ENCODE measurements around the gene ENTPD2.

The ENTPD2 gene

GRCh38 chr9:137073992-137074399 lies 20.1 kb upstream of the ENTPD2 start:
- Mint-ChIP-seq H3K36me3 (ENCODE audit: low read depth) (no peaks in the 10 kb centered on the region), H3K27ac (no peak overlapping the region), H3K27me3 (no peaks in the 10 kb centered on the region), H3K4me1 (peaks cover 16% of the 10 kb centered on the region), H3K9me3 (no peaks in the 10 kb centered on the region), H3K4me3 (no peak overlapping the region)
- ATAC-seq (no peak), DNase-seq (no peak)

- Mint-ChIP-seq H3K9me3 (no peaks in the 10 kb centered on the region), H3K36me3 (ENCODE audit: low read depth) (no peaks in the 10 kb centered on the region), H3K4me1 (peaks cover 19% of the 10 kb centered on the region), H3K4me3 (peak overlapping the region; percentile 77), H3K27me3 (no peaks in the 10 kb centered on the region), H3K27ac (peak overlapping the region; percentile 72)
- DNase-seq, result no peak
- no peak for ATAC-seq
Observed at GRCh38 chr9:137071282-137071681, 17.4 kb upstream of the ENTPD2 start.

GRCh38 chr9:137070906-137071275 lies 17.0 kb upstream of the ENTPD2 start:
- no peaks in the 10 kb centered on the region for H3K9me3 Mint-ChIP-seq
- no peak for DNase-seq
- no peaks in the 10 kb centered on the region for H3K36me3 Mint-ChIP-seq (ENCODE audit: low read depth)
- peak overlapping the region; percentile 77 for H3K4me3 Mint-ChIP-seq
- H3K4me1 Mint-ChIP-seq, result peaks cover 19% of the 10 kb centered on the region
- no peaks in the 10 kb centered on the region for H3K27me3 Mint-ChIP-seq
- ATAC-seq, result no peak
- H3K27ac Mint-ChIP-seq, result peak overlapping the region; percentile 72

GRCh38 chr9:137070201-137070905 lies 16.5 kb upstream of the ENTPD2 start, which contains the start of gene SAPCD2:
Gene SAPCD2, minus strand, starts transcription at chr9:137070557. Its CDS starts 97 bp downstream, at chr9:137070460.
- DNase-seq (peak; percentile 81), ATAC-seq (peak; percentile 87)
- H3K4me3 Mint-ChIP-seq, result peak within 1 kb of the TSS; percentile 77
- H3K36me3 Mint-ChIP-seq (ENCODE audit: low read depth), result no peaks in the 10 kb centered on the region
- no peaks in the 10 kb centered on the region for H3K9me3 Mint-ChIP-seq
- peak within 1 kb of the TSS; percentile 72 for H3K27ac Mint-ChIP-seq
- peaks cover 19% of the 10 kb centered on the region for H3K4me1 Mint-ChIP-seq
- H3K27me3 Mint-ChIP-seq, result no peaks in the 10 kb centered on the region

- no peak for ATAC-seq
- Mint-ChIP-seq H3K27me3 (no peaks in the 10 kb centered on the region), H3K9me3 (no peaks in the 10 kb centered on the region), H3K36me3 (ENCODE audit: low read depth) (no peaks in the 10 kb centered on the region), H3K27ac (no peak overlapping the region), H3K4me3 (peak overlapping the region; percentile 55), H3K4me1 (peaks cover 19% of the 10 kb centered on the region)
- no peak for DNase-seq
Observed at GRCh38 chr9:137069508-137070091, 15.7 kb upstream of the ENTPD2 start.

- peaks cover 19% of the 10 kb centered on the region for H3K4me1 Mint-ChIP-seq
- DNase-seq (no peak), ATAC-seq (no peak)
- peaks cover 2% of the 10 kb centered on the region for H3K27me3 Mint-ChIP-seq
- no peaks in the 10 kb centered on the region for H3K36me3 Mint-ChIP-seq (ENCODE audit: low read depth)
- peak overlapping the region; percentile 55 for H3K4me3 Mint-ChIP-seq
- H3K9me3 Mint-ChIP-seq, result no peaks in the 10 kb centered on the region
- H3K27ac Mint-ChIP-seq, result no peak overlapping the region
Observed at GRCh38 chr9:137068539-137069507, 15.0 kb upstream of the ENTPD2 start.

GRCh38 chr9:137067860-137068538 lies 14.1 kb upstream of the ENTPD2 start:
- Mint-ChIP-seq H3K36me3 (ENCODE audit: low read depth) (no peaks in the 10 kb centered on the region), H3K4me1 (peaks cover 17% of the 10 kb centered on the region), H3K27me3 (peaks cover 2% of the 10 kb centered on the region), H3K27ac (no peak overlapping the region), H3K4me3 (peak overlapping the region; percentile 55), H3K9me3 (no peaks in the 10 kb centered on the region)
- ATAC-seq (peak; percentile 55), DNase-seq (peak; percentile 89)

GRCh38 chr9:137066096-137066861 lies 12.4 kb upstream of the ENTPD2 start:
- peaks cover 14% of the 10 kb centered on the region for H3K4me1 Mint-ChIP-seq
- ATAC-seq (no peak), DNase-seq (no peak)
- no peak overlapping the region for H3K27ac Mint-ChIP-seq
- no peaks in the 10 kb centered on the region for H3K36me3 Mint-ChIP-seq (ENCODE audit: low read depth)
- no peaks in the 10 kb centered on the region for H3K9me3 Mint-ChIP-seq
- H3K4me3 Mint-ChIP-seq, result no peak overlapping the region
- H3K27me3 Mint-ChIP-seq, result peaks cover 2% of the 10 kb centered on the region

- Mint-ChIP-seq H3K27me3 (peaks cover 2% of the 10 kb centered on the region), H3K4me3 (no peak overlapping the region), H3K36me3 (ENCODE audit: low read depth) (no peaks in the 10 kb centered on the region), H3K9me3 (no peaks in the 10 kb centered on the region), H3K4me1 (peaks cover 7% of the 10 kb centered on the region), H3K27ac (no peak overlapping the region)
- no peak for DNase-seq
- no peak for ATAC-seq
Observed at GRCh38 chr9:137065336-137065967, 11.6 kb upstream of the ENTPD2 start.

GRCh38 chr9:137064880-137065164 lies 11.0 kb upstream of the ENTPD2 start:
- Mint-ChIP-seq H3K27ac (no peak overlapping the region), H3K4me3 (no peak overlapping the region), H3K9me3 (no peaks in the 10 kb centered on the region), H3K27me3 (peaks cover 2% of the 10 kb centered on the region), H3K36me3 (ENCODE audit: low read depth) (no peaks in the 10 kb centered on the region), H3K4me1 (peaks cover 6% of the 10 kb centered on the region)
- ATAC-seq (no peak), DNase-seq (no peak)

- H3K4me1 Mint-ChIP-seq, result peaks cover 5% of the 10 kb centered on the region
- no peaks in the 10 kb centered on the region for H3K9me3 Mint-ChIP-seq
- no peak for ATAC-seq
- peak; percentile 78 for DNase-seq
- H3K27ac Mint-ChIP-seq, result no peak overlapping the region
- H3K27me3 Mint-ChIP-seq, result peaks cover 2% of the 10 kb centered on the region
- no peak overlapping the region for H3K4me3 Mint-ChIP-seq
- no peaks in the 10 kb centered on the region for H3K36me3 Mint-ChIP-seq (ENCODE audit: low read depth)
Observed at GRCh38 chr9:137064027-137064879, 10.4 kb upstream of the ENTPD2 start.

- no peak for ATAC-seq
- H3K27ac Mint-ChIP-seq, result no peak overlapping the region
- H3K36me3 Mint-ChIP-seq (ENCODE audit: low read depth), result no peaks in the 10 kb centered on the region
- peaks cover 2% of the 10 kb centered on the region for H3K27me3 Mint-ChIP-seq
- no peak for DNase-seq
- H3K9me3 Mint-ChIP-seq, result no peaks in the 10 kb centered on the region
- H3K4me3 Mint-ChIP-seq, result no peak overlapping the region
- peaks cover 4% of the 10 kb centered on the region for H3K4me1 Mint-ChIP-seq
Observed at GRCh38 chr9:137063311-137064026, 9.6 kb upstream of the ENTPD2 start.
